Activated T-helper 1 cell treated with anti-CD3 and anti-CD28 coated beads, Interleukin-2, amount 50 U/mL, for 16 hours (primary cell): ENCODE data around the gene RPS6KB1.
A peak's percentile ranks its signal among the peaks of the same experiment; 100 is the strongest.
"Not testable (repeated sequence)": the region's sequence is repeated elsewhere in the genome, so short reads cannot be mapped to it uniquely, and the experiment has no call there.

Experiments used
- DNase-seq, 2 donors: peaks; one replicate each; pipeline ENCODE4 v3.0.0-alpha.2; 2020; ENCODE audit warnings: low read depth in 1 of 2, low spot score in 1 of 2

Gene RPS6KB1

GRCh38 chr17:59940697-59941096 lies 47.8 kb downstream of the RPS6KB1 start:
- not testable (repeated sequence) for DNase-seq

- no peak for DNase-seq
Measured at GRCh38 chr17:59941131-59941530, 48.2 kb downstream of the RPS6KB1 start.

- not testable (repeated sequence) for DNase-seq
Measured at GRCh38 chr17:59946433-59946832, 53.5 kb downstream of the RPS6KB1 start.

GRCh38 chr17:59947310-59947709 lies 54.4 kb downstream of the RPS6KB1 start:
- not testable (repeated sequence) for DNase-seq

- no peak for DNase-seq
Measured at GRCh38 chr17:59950049-59950448, 57.1 kb downstream of the RPS6KB1 start.

- DNase-seq: no peak
Measured at GRCh38 chr17:59954856-59955255, 61.9 kb downstream of the RPS6KB1 start.

- DNase-seq: not testable (repeated sequence)
Measured at GRCh38 chr17:59959574-59959973, 66.7 kb downstream of the RPS6KB1 start.

GRCh38 chr17:59962739-59963318 lies 69.9 kb downstream of the RPS6KB1 start:
- no peak for DNase-seq

GRCh38 chr17:59963738-59964481 lies 71.0 kb downstream of the RPS6KB1 start:
- DNase-seq: peak; percentile 8 to 30

GRCh38 chr17:59964482-59965328 lies 71.8 kb downstream of the RPS6KB1 start, which contains the start of gene RNFT1:
Gene RNFT1, minus strand, starts transcription at chr17:59964740. Its CDS starts 77 bp downstream, at chr17:59964663.
- peak; percentile 84 to 88 for DNase-seq

- not testable (repeated sequence) for DNase-seq
Measured at GRCh38 chr17:59971771-59972170, 78.8 kb downstream of the RPS6KB1 start.

GRCh38 chr17:59972778-59973177 lies 79.9 kb downstream of the RPS6KB1 start:
- DNase-seq: no peak

- DNase-seq: not testable (repeated sequence)
Measured at GRCh38 chr17:59973483-59973882, 80.6 kb downstream of the RPS6KB1 start.

GRCh38 chr17:59975166-59975565 lies 82.2 kb downstream of the RPS6KB1 start:
- not testable (repeated sequence) for DNase-seq

GRCh38 chr17:59996608-59997007 lies 103.7 kb downstream of the RPS6KB1 start:
- not testable (repeated sequence) for DNase-seq
